ENCODE measurements around the gene FERMT3.

DNA sequence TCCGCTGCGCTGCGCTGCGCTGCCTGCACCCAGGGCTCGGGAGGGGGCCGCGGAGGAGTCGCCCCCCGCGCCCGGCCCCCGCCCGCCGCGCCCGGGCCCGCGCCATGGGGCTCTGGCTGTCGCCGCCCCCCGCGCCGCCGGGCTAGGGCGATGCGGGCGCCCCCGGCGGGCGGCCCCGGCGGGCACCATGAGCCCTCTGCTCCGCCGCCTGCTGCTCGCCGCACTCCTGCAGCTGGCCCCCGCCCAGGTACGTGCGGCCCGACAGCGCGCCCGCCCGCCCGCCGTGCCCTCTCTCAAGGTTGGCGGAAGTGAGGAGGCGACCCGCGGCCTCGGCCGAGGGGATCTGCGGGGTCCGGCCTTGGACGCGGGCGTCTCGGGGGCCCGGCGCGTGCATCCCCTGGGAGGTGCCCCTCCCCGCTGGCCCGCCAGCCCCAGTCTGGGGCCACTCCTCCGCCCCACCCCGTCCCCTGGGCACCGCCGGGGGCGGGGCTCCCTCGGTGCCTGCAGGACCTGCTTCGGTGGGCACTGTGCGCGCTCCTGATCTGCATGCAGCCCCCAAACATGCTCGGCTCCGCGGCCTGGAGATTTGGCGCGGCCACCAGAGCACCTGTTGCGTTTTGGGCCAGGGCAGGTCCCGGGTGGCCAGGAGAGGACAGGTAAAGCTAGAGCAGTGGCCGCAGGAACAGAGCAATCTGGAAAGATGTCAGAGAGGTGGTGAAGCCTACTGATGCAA, 28.3 kb downstream of the FERMT3 start:
- TF ChIP-seq YY1 (IDR thresholded peaks at IDR 0.05; ENCODE audit: insufficient read depth, insufficient read length) (no peak), SUZ12 (IDR thresholded peaks at IDR 0.05; ENCODE audit: extremely low read depth, insufficient read depth, insufficient read length) (no peak), ZNF274 (IDR thresholded peaks at IDR 0.05; ENCODE audit: low read depth, low read length) (no peak)
